Activated B cell treated with CpG ODN at 0.5 μM for 24 hours (primary cell): ENCODE measurements around the gene CXCL10. TPM values are rescaled to one million over a fixed set of nuclear protein-coding genes. Genes with fewer than 3 reads are reported as not detected.

Experiments
- ATAC-seq: fragments of 200-7000 bp; cut with Tn5 transposase; one replicate; pipeline ENCODE4 v1.10.0; 2021; ENCODE audit warnings: low read depth, mild to moderate bottlenecking, moderate library complexity
- CTCF ChIA-PET: fragments of 350-600 bp; sonication (Branson Sonifier 250); formaldehyde crosslinking; loops from one replicate; lab custom pipeline; 2021; ENCODE audit warnings: antibody characterized with exemption; lab: Charles Lee
- POLR2A ChIA-PET: fragments of 350-600 bp; sonication (Branson Sonifier 250); formaldehyde crosslinking; loops from one replicate; lab custom pipeline; 2021; ENCODE audit warnings: antibody characterized with exemption; lab: Charles Lee
- DNase-seq: peaks from one replicate; pipeline ENCODE4 v3.0.0; 2022
- H3K27ac Mint-ChIP-seq: one replicate; pipeline ENCODE4 v1.8.0; 2020; ENCODE audit warnings: mixed read lengths
- H3K27me3 Mint-ChIP-seq: one replicate; pipeline ENCODE4 v1.8.0; 2021; ENCODE audit warnings: mixed read lengths
- H3K36me3 Mint-ChIP-seq: one replicate; pipeline ENCODE4 v1.8.0; 2021; ENCODE audit warnings: low read depth, mixed read lengths
- H3K4me1 Mint-ChIP-seq: one replicate; pipeline ENCODE4 v1.8.0; 2021; ENCODE audit warnings: mixed read lengths
- H3K4me3 Mint-ChIP-seq: one replicate; pipeline ENCODE4 v1.8.0; 2020; ENCODE audit warnings: mild to moderate bottlenecking, mixed read lengths
- H3K9me3 Mint-ChIP-seq: one replicate; pipeline ENCODE4 v1.8.0; 2020; ENCODE audit warnings: mixed read lengths
- CTCF ChIP-seq: fragments of 200-600 bp; IDR thresholded peaks from one replicate; pipeline ENCODE4 v1.8.0; 2022; ENCODE audit warnings: antibody characterized with exemption, mild to moderate bottlenecking
- intact Hi-C: fragments of 100-400 bp; cut with micrococcal nuclease; formaldehyde crosslinking; loops from one replicate; pipeline ENCODE4 v1.15.1; 2024
- total RNA-seq: library from RNA; stranded (reverse); gene quantifications from 2 replicates; pipeline ENCODE4 v1.2.3, GENCODE V29; 2022

Gene CXCL10
- total RNA-seq, 1 donor from 2014 or later = not detected

- intact Hi-C loops = no loop called here
- Mint-ChIP-seq H3K27ac (no peak overlapping the region), H3K4me3 (no peak overlapping the region), H3K36me3 (peaks cover 60% of the 10 kb centered on the region), H3K27me3 (no peaks in the 10 kb centered on the region), H3K4me1 (no peaks in the 10 kb centered on the region), H3K9me3 (no peaks in the 10 kb centered on the region)
- ChIA-PET CTCF (no interaction called here), POLR2A (no interaction called here)
- no peak for TF ChIP-seq CTCF
- DNase-seq (no peak), ATAC-seq (no peak)
Observed at GRCh38 chr4:75980576-75980975, 42.7 kb downstream of the CXCL10 start.

GRCh38 chr4:75976177-75976576 is 47.1 kb downstream of the CXCL10 start:
- Mint-ChIP-seq H3K4me1 (no peaks in the 10 kb centered on the region), H3K27me3 (no peaks in the 10 kb centered on the region), H3K9me3 (no peaks in the 10 kb centered on the region), H3K36me3 (peaks cover 78% of the 10 kb centered on the region), H3K4me3 (no peak overlapping the region), H3K27ac (no peak overlapping the region)
- ATAC-seq (no peak), DNase-seq (no peak)
- intact Hi-C loops = loop anchor here (2.0 kb wide), 1 partner anchor 15 kb away; no protein-coding TSS in a partner anchor
- ChIA-PET CTCF (no interaction called here), POLR2A (no interaction called here)
- TF ChIP-seq CTCF = no peak

GRCh38 chr4:75973766-75974165 is 49.5 kb downstream of the CXCL10 start:
- ATAC-seq (no peak), DNase-seq (no peak)
- Mint-ChIP-seq H3K4me1 (no peaks in the 10 kb centered on the region), H3K27me3 (no peaks in the 10 kb centered on the region), H3K27ac (no peak overlapping the region), H3K9me3 (no peaks in the 10 kb centered on the region), H3K36me3 (peaks cover 88% of the 10 kb centered on the region), H3K4me3 (no peak overlapping the region)
- intact Hi-C loops = no loop called here
- TF ChIP-seq CTCF = no peak
- ChIA-PET CTCF (no interaction called here), POLR2A (no interaction called here)

Other genes starting within 250 kb of the CXCL10 start
- 0.17 and 0.35 TPM in 2 replicates for gene PPEF2, start 121.0 kb downstream of the CXCL10 start, total RNA-seq
- gene NAAA, start 82.5 kb downstream of the CXCL10 start, total RNA-seq = 27.7 and 31.1 TPM in 2 replicates
- gene SDAD1, start 32.6 kb downstream of the CXCL10 start, total RNA-seq = 63.8 and 67.0 TPM in 2 replicates
- not detected in 2 replicates for gene CXCL9, start 16.0 kb downstream of the CXCL10 start, total RNA-seq
- gene CXCL11, start 12.6 kb upstream of the CXCL10 start, total RNA-seq = not detected in 2 replicates
- gene ART3, start 51.2 kb upstream of the CXCL10 start, total RNA-seq = not detected in 2 replicates
- 48.1 and 58.9 TPM in 2 replicates for gene NUP54, start 124.9 kb upstream of the CXCL10 start, total RNA-seq
- 17.2 and 21.8 TPM in 2 replicates for gene SCARB2, start 190.3 kb upstream of the CXCL10 start, total RNA-seq
- gene FAM47E, start 228.2 kb upstream of the CXCL10 start, total RNA-seq = 0.39 TPM in 1 of 2 replicates, not detected in the other